ENCODE measurements around the gene RALGAPB.

The RALGAPB gene

GRCh38 chr20:38547288-38548085 is 74.8 kb downstream of the RALGAPB start:
- no peak for DNase-seq (ENCODE audit: low read depth)

- DNase-seq (ENCODE audit: low read depth) = no peak
Measured at GRCh38 chr20:38548356-38549083, 75.9 kb downstream of the RALGAPB start.

- peak; percentile 2 for DNase-seq (ENCODE audit: low read depth)
Measured at GRCh38 chr20:38550274-38550673, 77.6 kb downstream of the RALGAPB start.

GRCh38 chr20:38551056-38551626 is 78.5 kb downstream of the RALGAPB start:
- no peak for DNase-seq (ENCODE audit: low read depth)

GRCh38 chr20:38554986-38555385 is 82.3 kb downstream of the RALGAPB start:
- DNase-seq (ENCODE audit: low read depth) = no peak

GRCh38 chr20:38555395-38555794 is 82.8 kb downstream of the RALGAPB start:
- DNase-seq (ENCODE audit: low read depth) = no peak

GRCh38 chr20:38557174-38557573 is 84.5 kb downstream of the RALGAPB start:
- no peak for DNase-seq (ENCODE audit: low read depth)

GRCh38 chr20:38558596-38559360 is 86.1 kb downstream of the RALGAPB start:
- no peak for DNase-seq (ENCODE audit: low read depth)

- peak; percentile 78 for DNase-seq (ENCODE audit: low read depth)
Measured at GRCh38 chr20:38559764-38560163, 87.1 kb downstream of the RALGAPB start.

- no peak for DNase-seq (ENCODE audit: low read depth)
Measured at GRCh38 chr20:38563802-38564431, 91.3 kb downstream of the RALGAPB start.

- DNase-seq (ENCODE audit: low read depth) = no peak
Measured at GRCh38 chr20:38564680-38565079, 92.0 kb downstream of the RALGAPB start.

GRCh38 chr20:38566036-38566598 is 93.5 kb downstream of the RALGAPB start:
- DNase-seq (ENCODE audit: low read depth) = no peak

- no peak for DNase-seq (ENCODE audit: low read depth)
Measured at GRCh38 chr20:38569747-38570525, 97.3 kb downstream of the RALGAPB start.

- DNase-seq (ENCODE audit: low read depth) = no peak
Measured at GRCh38 chr20:38573413-38573812, 100.8 kb downstream of the RALGAPB start.

GRCh38 chr20:38579219-38579910 is 106.7 kb downstream of the RALGAPB start:
- DNase-seq (ENCODE audit: low read depth) = no peak

- no peak for DNase-seq (ENCODE audit: low read depth)
Measured at GRCh38 chr20:38579921-38580320, 107.3 kb downstream of the RALGAPB start.

- no peak for DNase-seq (ENCODE audit: low read depth)
Measured at GRCh38 chr20:38581013-38581412, 108.4 kb downstream of the RALGAPB start, which contains the start of gene ADIG. Gene ADIG, plus strand, starts transcription at chr20:38581197. Its CDS starts 54 bp downstream, at chr20:38581251.

GRCh38 chr20:38581830-38582358 is 109.3 kb downstream of the RALGAPB start:
- no peak for DNase-seq (ENCODE audit: low read depth)

GRCh38 chr20:38583306-38583705 is 110.7 kb downstream of the RALGAPB start:
- DNase-seq (ENCODE audit: low read depth) = no peak
